ENCODE results near the gene PGBD1.
"Not testable (repeated sequence)": the region's sequence is repeated elsewhere in the genome, so short reads cannot be mapped to it uniquely, and the experiment has no call there.

PGBD1 gene

GRCh38 chr6:28267695-28268059, 13.7 kb upstream of the PGBD1 start:
- DNase-seq, result no peak

DNA sequence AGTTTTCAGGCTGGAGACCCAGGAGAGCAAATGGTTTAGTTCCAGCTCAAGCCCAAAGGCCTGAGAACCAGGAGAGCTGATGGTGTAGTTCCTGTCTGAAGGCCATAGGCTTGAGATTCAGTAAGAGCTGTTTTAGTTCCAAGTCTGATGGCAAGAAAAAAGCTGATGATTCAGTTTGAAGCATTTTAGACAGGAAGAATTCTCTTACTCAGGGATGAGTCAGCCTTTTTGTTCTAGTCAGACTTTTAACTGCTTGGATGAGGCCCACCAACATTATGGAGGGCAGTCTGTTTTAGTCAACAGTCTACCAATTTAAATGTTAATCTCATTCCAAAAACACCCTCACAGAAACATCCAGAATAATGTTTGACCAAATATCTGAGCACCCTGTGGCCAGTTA, 11.9 kb upstream of the PGBD1 start:
- no peak for DNase-seq

- no peak for DNase-seq
These were observed 6.5 kb upstream of the PGBD1 start for GRCh38 chr6:28274888-28275287.

- no peak for DNase-seq
These were observed 3.6 kb upstream of the PGBD1 start for GRCh38 chr6:28277746-28278145.

- DNase-seq, result no peak
These were observed 631 bp upstream of the PGBD1 start for GRCh38 chr6:28280595-28281287.

DNA sequence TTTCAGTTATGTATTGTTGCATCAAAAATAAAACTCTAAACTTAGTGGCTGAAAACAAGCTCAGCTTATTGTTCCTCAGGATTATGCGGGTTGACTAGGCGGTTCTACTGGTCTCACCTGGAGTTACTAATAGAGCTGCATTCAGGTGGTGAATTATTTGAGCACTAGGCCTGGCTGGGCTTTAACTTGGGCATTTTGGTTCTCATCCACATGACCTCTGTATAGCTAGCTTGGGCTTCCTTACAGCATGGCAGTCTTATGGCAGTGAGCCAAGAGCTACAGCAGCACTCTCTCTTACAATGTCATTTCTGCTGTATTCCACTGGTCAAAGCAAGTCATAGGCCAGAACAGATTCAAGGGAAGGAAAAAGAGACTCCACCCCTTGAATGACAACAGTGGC, 1.6 kb downstream of the PGBD1 start:
- no peak for DNase-seq

- DNase-seq, result no peak
These were observed 10.2 kb downstream of the PGBD1 start for GRCh38 chr6:28291573-28291972.

DNA sequence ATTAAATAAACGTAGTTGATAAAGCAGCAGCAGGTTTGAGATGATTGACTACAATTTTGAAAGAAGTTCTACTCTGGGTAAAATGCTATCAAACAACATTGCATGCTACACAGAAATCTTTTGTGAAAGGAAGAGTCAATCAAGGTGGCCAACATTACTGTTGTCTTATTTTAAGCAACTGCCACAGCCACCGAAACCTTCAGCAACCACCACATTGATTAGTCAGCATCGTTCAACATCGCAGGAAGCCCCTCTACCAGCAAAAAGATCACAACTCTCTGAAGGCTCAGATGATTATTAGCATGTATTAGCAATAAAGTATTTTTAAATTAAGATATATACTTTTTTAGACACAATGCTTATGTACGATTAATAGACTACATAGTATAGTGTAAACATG, 14.0 kb downstream of the PGBD1 start:
- no peak for DNase-seq

- DNase-seq, result no peak
These were observed 15.2 kb downstream of the PGBD1 start for GRCh38 chr6:28296520-28297060.

GRCh38 chr6:28303570-28303969, 22.2 kb downstream of the PGBD1 start:
- DNase-seq, result no peak

- not testable (repeated sequence) for DNase-seq
These were observed 25.0 kb downstream of the PGBD1 start for GRCh38 chr6:28306363-28306762.

DNA sequence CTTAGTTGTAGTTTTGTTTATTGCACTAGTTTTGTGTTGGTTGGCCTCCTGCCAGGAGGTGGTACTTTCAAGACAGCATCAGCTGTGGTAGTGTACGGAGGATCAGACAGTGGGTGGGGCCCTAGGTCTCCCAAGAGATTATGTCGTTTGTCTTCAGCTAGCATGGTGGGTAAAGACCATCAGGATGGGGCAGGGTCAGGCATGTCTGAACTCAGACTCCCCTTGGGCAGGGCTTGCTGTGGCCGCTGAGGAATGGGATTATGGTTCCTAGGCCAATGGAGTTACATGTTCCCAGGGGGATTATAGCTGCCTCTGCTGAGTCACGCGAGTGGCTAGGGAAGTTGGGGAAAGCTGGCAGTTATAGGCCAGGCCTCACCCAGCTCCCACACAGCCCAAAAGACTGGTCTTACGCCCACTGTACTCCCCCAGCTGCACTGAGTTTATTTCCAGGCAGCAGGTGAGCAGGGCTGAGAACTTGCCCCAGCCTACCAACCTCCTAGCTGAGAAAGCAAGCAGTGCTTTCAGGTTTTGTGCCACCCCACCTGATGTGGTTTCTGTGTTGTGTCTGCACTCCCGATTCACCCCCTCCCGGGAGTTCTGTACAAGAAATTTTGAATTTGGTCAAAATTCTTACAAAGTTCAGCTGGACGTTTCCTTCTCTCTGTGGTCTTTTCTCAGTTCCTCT, 29.9 kb downstream of the PGBD1 start:
- no peak for DNase-seq

- DNase-seq, result no peak
These were observed 31.6 kb downstream of the PGBD1 start for GRCh38 chr6:28312939-28313338.

DNA sequence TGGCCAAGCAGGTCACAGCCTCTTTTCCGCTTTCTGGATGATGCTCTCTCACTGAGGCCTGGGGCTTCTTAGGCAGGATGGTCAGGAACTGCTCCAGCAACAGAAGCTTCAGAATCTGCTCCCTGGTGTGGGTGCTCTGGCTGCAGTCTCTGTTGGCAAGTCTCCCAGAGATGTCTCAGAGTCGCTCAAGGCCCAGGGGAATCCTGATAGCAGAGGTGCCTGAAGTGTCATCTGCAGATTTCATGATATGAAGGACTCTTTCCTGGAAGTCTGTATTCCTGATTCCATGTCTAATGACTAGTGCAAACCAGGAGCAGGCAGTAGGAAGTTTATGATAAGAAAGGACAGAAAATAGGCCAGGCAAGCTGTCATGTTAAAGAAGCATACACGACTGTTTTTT, 34.3 kb downstream of the PGBD1 start:
- no peak for DNase-seq

DNA sequence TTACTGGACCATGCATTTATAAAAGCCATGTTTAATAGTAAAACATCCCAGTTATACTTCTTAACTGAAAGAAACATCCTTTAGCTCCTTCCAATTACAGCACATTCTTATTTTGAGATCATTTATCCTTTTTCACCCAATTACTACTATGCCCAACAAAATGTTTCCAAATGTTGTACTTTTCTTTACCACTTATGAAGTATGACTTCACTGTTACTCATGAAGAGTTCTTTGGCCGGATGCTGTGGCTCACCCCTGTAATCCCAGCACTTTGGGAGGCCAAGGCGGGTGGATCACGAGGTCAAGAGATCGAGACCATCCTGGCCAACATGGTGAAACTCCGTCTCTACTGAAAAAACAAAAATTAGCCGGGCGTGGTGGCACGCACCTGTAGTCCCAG, 36.5 kb downstream of the PGBD1 start:
- DNase-seq, result not testable (repeated sequence)

- DNase-seq, result no peak
These were observed 41.3 kb downstream of the PGBD1 start for GRCh38 chr6:28322661-28323060.

DNA sequence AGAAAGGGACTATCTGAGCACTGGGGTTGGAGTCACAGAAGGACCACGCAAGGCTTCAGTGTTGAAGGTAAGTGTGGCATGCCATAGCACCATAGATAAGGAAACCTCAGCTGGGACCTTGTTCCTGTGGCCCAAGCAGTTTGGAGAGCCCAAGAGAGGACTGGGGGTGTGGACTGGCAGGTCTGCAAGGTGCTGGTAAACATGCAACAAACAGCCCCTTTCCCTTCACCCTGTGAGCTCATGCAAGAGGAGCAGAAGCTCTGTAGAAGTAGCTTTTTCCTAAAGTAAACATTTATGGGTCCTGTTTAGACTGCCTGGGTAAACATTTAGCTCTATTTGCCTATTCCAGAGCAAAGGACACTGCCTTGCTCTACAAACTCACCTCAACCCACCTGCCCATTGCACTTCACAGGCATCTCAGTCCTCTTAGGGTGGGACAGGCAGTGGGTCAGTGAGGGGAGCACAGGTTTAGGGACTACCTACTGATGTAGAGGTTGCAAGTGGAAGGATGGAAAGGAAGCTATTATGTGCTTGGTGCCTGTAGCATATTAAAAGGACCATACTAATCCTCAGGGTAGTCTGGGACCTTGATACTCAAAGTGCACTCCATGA, 42.5 kb downstream of the PGBD1 start:
- no peak for DNase-seq

- no peak for DNase-seq
These were observed 45.1 kb downstream of the PGBD1 start for GRCh38 chr6:28326371-28326948.

- DNase-seq, result no peak
These were observed 48.7 kb downstream of the PGBD1 start for GRCh38 chr6:28330041-28330440.

- no peak for DNase-seq
These were observed 51.7 kb downstream of the PGBD1 start for GRCh38 chr6:28333047-28333446.

- no peak for DNase-seq
These were observed 52.2 kb downstream of the PGBD1 start for GRCh38 chr6:28333599-28334018.

GRCh38 chr6:28334286-28335039, 53.1 kb downstream of the PGBD1 start:
- DNase-seq, result no peak

GRCh38 chr6:28335040-28335563, 53.7 kb downstream of the PGBD1 start:
- no peak for DNase-seq
